ENCODE data around the gene GXYLT1.

- no peak for TF ChIP-seq POLR2A (IDR thresholded peaks at IDR 0.05)
- TF ChIP-seq CTCF (IDR thresholded peaks at IDR 0.05), result no peak
Measured at GRCh38 chr12:42118136-42118879, 26.4 kb downstream of the GXYLT1 start.
